T-helper 2 cell treated with Interferon-gamma antibody and Interleukin-4, amounts not matched to agents 100 ng/mL and 5 ng/mL, for 36 hours (primary cell): ENCODE results near the gene SHBG. TPM values are rescaled to one million over a fixed set of nuclear protein-coding genes. Genes with fewer than 3 reads are reported as not detected.

Source experiments
- total RNA-seq: library from RNA; stranded (reverse); gene quantifications from 2 replicates; pipeline ENCODE4 v1.2.3, GENCODE V29; 2022

The SHBG gene
- total RNA-seq, 1 donor from 2014 or later = not detected

Other genes with a start within 250 kb of the SHBG start
- gene TNK1, start 249.0 kb upstream of the SHBG start, total RNA-seq = 1.2 and 1.4 TPM in 2 replicates
- gene PLSCR3, start 235.6 kb upstream of the SHBG start, total RNA-seq = 141 and 147 TPM in 2 replicates
- 54.3 and 56.3 TPM in 2 replicates for gene TMEM256, start 226.0 kb upstream of the SHBG start, total RNA-seq
- gene NLGN2, start 222.3 kb upstream of the SHBG start, total RNA-seq = 1.2 TPM in 2 replicates
- not detected in 2 replicates for gene SPEM1, start 209.8 kb upstream of the SHBG start, total RNA-seq
- not detected in 2 replicates for gene SPEM2, start 204.5 kb upstream of the SHBG start, total RNA-seq
- not detected in 2 replicates for gene SPEM3, start 201.3 kb upstream of the SHBG start, total RNA-seq
- 14.4 TPM in 2 replicates for gene TMEM102, start 194.7 kb upstream of the SHBG start, total RNA-seq
- gene FGF11, start 190.6 kb upstream of the SHBG start, total RNA-seq = 5.6 and 5.8 TPM in 2 replicates
- 11.0 and 11.4 TPM in 2 replicates for gene CHRNB1, start 185.1 kb upstream of the SHBG start, total RNA-seq
- 21.6 and 22.3 TPM in 2 replicates for gene ZBTB4, start 150.5 kb upstream of the SHBG start, total RNA-seq
- not detected in 2 replicates for gene SLC35G6, start 148.7 kb upstream of the SHBG start, total RNA-seq
- gene POLR2A, start 145.8 kb upstream of the SHBG start, total RNA-seq = 192 and 200 TPM in 2 replicates
- 66.6 and 67.0 TPM in 2 replicates for gene TNFSF12, start 81.1 kb upstream of the SHBG start, total RNA-seq
- gene TNFSF13, start 71.4 kb upstream of the SHBG start, total RNA-seq = 3.2 TPM in 2 replicates
- 50.9 and 55.3 TPM in 2 replicates for gene SENP3, start 68.2 kb upstream of the SHBG start, total RNA-seq
- 8.3 and 9.4 TPM in 2 replicates for gene CD68, start 50.5 kb upstream of the SHBG start, total RNA-seq
- 79.6 and 79.9 TPM in 2 replicates for gene MPDU1, start 46.3 kb upstream of the SHBG start, total RNA-seq
- 0.25 and 0.50 TPM in 2 replicates for gene SOX15, start 40.0 kb upstream of the SHBG start, total RNA-seq
- 30.3 and 31.7 TPM in 2 replicates for gene FXR2, start 15.2 kb upstream of the SHBG start, total RNA-seq
- 17.8 and 18.2 TPM in 2 replicates for gene SAT2, start 2.3 kb upstream of the SHBG start, total RNA-seq
- gene ATP1B2, start 20.8 kb downstream of the SHBG start, total RNA-seq = 0.16 and 0.25 TPM in 2 replicates
- 195 and 207 TPM in 2 replicates for gene TP53, start 57.4 kb downstream of the SHBG start, total RNA-seq
- 25.9 and 28.9 TPM in 2 replicates for gene WRAP53, start 58.3 kb downstream of the SHBG start, total RNA-seq
- 0.09 TPM in 1 of 2 replicates, not detected in the other for gene EFNB3, start 75.1 kb downstream of the SHBG start, total RNA-seq
- gene DNAH2, start 87.6 kb downstream of the SHBG start, total RNA-seq = not detected in 2 replicates
- gene KDM6B, start 204.1 kb downstream of the SHBG start, total RNA-seq = 13.8 and 13.9 TPM in 2 replicates
- 0.57 and 0.82 TPM in 2 replicates for gene TMEM88, start 224.9 kb downstream of the SHBG start, total RNA-seq
- 74.9 TPM in 2 replicates for gene NAA38, start 227.4 kb downstream of the SHBG start, total RNA-seq
- gene CYB5D1, start 227.9 kb downstream of the SHBG start, total RNA-seq = 7.3 TPM in 2 replicates